NCI-H1105 treated with DMSO at 0.1 percent for 48 hours (cell line): ENCODE results near the gene ACACB.

Experiments used
- DNase-seq: peaks from one replicate; lab custom pipeline; 2025; lab: John Stamatoyannopoulos, UW

ACACB gene

GRCh38 chr12:109174468-109174867, 58.1 kb downstream of the ACACB start:
- no peak for DNase-seq

- DNase-seq: no peak
Measured at GRCh38 chr12:109178532-109178931, 62.1 kb downstream of the ACACB start.

GRCh38 chr12:109179927-109180326, 63.5 kb downstream of the ACACB start:
- no peak for DNase-seq

GRCh38 chr12:109182041-109182839, 65.9 kb downstream of the ACACB start:
- DNase-seq: no peak

- DNase-seq: no peak
Measured at GRCh38 chr12:109185441-109185840, 69.1 kb downstream of the ACACB start.

GRCh38 chr12:109186993-109187653, 70.7 kb downstream of the ACACB start:
- DNase-seq: no peak

GRCh38 chr12:109188108-109188712, 71.8 kb downstream of the ACACB start:
- DNase-seq: no peak

- no peak for DNase-seq
Measured at GRCh38 chr12:109189291-109189690, 72.9 kb downstream of the ACACB start.

- DNase-seq: no peak
Measured at GRCh38 chr12:109191621-109192250, 75.3 kb downstream of the ACACB start.

GRCh38 chr12:109192358-109192757, 76.0 kb downstream of the ACACB start:
- DNase-seq: no peak

- DNase-seq: no peak
Measured at GRCh38 chr12:109193896-109194295, 77.5 kb downstream of the ACACB start.

GRCh38 chr12:109196332-109196731, 79.9 kb downstream of the ACACB start:
- DNase-seq: no peak

GRCh38 chr12:109197327-109197726, 80.9 kb downstream of the ACACB start:
- no peak for DNase-seq

- DNase-seq: no peak
Measured at GRCh38 chr12:109199324-109199723, 82.9 kb downstream of the ACACB start.

- DNase-seq: no peak
Measured at GRCh38 chr12:109200825-109201495, 84.6 kb downstream of the ACACB start.

- no peak for DNase-seq
Measured at GRCh38 chr12:109201496-109201885, 85.1 kb downstream of the ACACB start.

GRCh38 chr12:109202770-109203169, 86.4 kb downstream of the ACACB start:
- DNase-seq: peak; percentile 1

- DNase-seq: no peak
Measured at GRCh38 chr12:109203480-109203879, 87.1 kb downstream of the ACACB start.

- DNase-seq: no peak
Measured at GRCh38 chr12:109209082-109209481, 92.7 kb downstream of the ACACB start.

GRCh38 chr12:109212460-109213115, 96.2 kb downstream of the ACACB start:
- no peak for DNase-seq

GRCh38 chr12:109214131-109214530, 97.7 kb downstream of the ACACB start:
- no peak for DNase-seq

GRCh38 chr12:109218996-109219395, 102.6 kb downstream of the ACACB start:
- DNase-seq: no peak
